ENCODE measurements around the gene FKBP15.

DNA sequence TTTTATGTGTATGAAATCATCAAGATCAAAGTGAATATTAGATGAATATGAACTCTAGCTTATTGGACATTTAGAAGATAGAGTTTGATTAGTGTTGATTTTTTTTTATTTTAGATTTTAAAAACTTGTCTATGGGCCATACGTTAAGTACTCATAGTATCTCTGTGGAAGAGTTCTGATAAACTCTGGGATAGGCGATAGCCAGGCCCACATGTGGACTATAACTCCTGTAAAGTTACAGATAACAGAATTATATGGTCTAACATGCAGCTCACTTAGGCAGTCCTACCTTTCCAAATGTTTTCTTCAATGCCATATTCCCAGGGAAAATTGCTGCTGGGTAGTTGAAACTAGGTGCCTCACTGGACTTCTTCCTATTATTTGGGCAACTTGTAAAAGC is 10.6 kb upstream of the FKBP15 start:
- no peak for TF ChIP-seq REST (IDR thresholded peaks at IDR 0.05; ENCODE audit: insufficient read depth in 1 of 2, low read depth in 2 of 2, low read length in 1 of 2)
- TF ChIP-seq, protein P1, sequence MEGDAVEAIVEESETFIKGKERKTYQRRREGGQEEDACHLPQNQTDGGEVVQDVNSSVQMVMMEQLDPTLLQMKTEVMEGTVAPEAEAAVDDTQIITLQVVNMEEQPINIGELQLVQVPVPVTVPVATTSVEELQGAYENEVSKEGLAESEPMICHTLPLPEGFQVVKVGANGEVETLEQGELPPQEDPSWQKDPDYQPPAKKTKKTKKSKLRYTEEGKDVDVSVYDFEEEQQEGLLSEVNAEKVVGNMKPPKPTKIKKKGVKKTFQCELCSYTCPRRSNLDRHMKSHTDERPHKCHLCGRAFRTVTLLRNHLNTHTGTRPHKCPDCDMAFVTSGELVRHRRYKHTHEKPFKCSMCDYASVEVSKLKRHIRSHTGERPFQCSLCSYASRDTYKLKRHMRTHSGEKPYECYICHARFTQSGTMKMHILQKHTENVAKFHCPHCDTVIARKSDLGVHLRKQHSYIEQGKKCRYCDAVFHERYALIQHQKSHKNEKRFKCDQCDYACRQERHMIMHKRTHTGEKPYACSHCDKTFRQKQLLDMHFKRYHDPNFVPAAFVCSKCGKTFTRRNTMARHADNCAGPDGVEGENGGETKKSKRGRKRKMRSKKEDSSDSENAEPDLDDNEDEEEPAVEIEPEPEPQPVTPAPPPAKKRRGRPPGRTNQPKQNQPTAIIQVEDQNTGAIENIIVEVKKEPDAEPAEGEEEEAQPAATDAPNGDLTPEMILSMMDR (IDR thresholded peaks at IDR 0.05): no peak
